PFSK-1 (cell line): Measurements from ENCODE around the gene ANXA1.

ENCODE experiments used
- FOXP2 ChIP-seq: optimal IDR thresholded peaks from 2 replicates; pipeline ENCODE3; 2011; ENCODE audit warnings: borderline replicate concordance, control low read depth, inconsistent platforms; ENCODE audit not compliant: insufficient read depth; ENCODE audit errors: extremely low read length, extremely low read depth
- POLR2AphosphoS5 ChIP-seq: IDR thresholded peaks from 2 replicates; pipeline ENCODE4 v1.6.1; 2012; ENCODE audit warnings: low read depth, mild to moderate bottlenecking, control low read depth, low read length, moderate library complexity
- SIN3A ChIP-seq: IDR thresholded peaks from 2 replicates; pipeline ENCODE4 v1.6.1; 2012; ENCODE audit warnings: mild to moderate bottlenecking, low read length, moderate library complexity, borderline replicate concordance; ENCODE audit not compliant: insufficient read depth
- TAF1 ChIP-seq: IDR thresholded peaks from 2 replicates; pipeline ENCODE4 v1.6.1; 2012; ENCODE audit warnings: low read length, control low read depth, borderline replicate concordance; ENCODE audit not compliant: insufficient read depth
- TF ChIP-seq, protein P1 (sequence below), 2 experiments: IDR thresholded peaks; 2 replicates each; pipeline versions ENCODE4 v1.6.1 to v1.8.0; 2011 to 2012; ENCODE audit warnings: low read depth in 2 of 2, low read length in 2 of 2, control low read depth in 1 of 2, inconsistent platforms in 1 of 2, mild to moderate bottlenecking in 1 of 2, moderate library complexity in 1 of 2; ENCODE audit not compliant: insufficient read depth in 1 of 2

ANXA1 gene

DNA sequence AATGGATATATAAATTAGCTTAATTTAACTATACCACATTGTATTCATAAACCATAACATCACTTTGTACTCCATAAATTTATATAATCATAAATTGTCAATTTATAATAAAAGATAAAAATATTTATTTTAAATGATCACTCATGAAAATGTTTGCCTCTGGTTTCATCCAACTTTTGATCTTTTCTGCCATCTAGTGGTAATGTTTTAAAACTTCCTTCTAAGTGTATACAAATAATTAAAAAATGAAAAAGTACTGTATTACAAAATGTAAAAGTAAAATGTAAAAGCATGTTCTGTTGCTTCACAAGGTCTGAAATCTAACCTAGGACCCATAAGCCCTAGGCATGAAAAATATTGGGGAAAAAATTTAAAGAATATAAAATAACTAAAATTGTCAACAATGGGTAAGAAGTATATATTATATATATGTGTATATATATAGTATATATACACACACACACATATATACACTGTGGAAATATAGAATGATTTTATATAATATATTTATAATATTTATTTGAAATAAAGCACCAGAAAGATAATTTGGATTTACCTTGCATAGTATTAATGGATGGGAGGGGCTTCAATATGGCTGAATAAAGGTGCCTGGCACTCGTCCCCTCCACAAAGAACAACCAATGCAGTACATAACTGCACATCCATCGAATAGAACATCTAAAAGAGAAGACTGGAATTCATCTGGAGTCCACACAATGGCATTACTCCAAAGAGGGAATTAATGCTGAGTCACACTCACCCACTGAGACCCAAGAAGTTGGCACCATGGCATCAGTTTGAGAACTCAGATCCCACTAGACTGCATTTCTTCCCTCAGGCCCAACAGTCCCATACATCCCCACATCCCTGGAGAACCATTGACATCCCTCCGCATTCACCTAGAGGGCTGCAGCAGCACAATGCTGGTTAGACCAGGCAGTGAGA lies 32.5 kb downstream of the ANXA1 start:
- TF ChIP-seq, protein P1, sequence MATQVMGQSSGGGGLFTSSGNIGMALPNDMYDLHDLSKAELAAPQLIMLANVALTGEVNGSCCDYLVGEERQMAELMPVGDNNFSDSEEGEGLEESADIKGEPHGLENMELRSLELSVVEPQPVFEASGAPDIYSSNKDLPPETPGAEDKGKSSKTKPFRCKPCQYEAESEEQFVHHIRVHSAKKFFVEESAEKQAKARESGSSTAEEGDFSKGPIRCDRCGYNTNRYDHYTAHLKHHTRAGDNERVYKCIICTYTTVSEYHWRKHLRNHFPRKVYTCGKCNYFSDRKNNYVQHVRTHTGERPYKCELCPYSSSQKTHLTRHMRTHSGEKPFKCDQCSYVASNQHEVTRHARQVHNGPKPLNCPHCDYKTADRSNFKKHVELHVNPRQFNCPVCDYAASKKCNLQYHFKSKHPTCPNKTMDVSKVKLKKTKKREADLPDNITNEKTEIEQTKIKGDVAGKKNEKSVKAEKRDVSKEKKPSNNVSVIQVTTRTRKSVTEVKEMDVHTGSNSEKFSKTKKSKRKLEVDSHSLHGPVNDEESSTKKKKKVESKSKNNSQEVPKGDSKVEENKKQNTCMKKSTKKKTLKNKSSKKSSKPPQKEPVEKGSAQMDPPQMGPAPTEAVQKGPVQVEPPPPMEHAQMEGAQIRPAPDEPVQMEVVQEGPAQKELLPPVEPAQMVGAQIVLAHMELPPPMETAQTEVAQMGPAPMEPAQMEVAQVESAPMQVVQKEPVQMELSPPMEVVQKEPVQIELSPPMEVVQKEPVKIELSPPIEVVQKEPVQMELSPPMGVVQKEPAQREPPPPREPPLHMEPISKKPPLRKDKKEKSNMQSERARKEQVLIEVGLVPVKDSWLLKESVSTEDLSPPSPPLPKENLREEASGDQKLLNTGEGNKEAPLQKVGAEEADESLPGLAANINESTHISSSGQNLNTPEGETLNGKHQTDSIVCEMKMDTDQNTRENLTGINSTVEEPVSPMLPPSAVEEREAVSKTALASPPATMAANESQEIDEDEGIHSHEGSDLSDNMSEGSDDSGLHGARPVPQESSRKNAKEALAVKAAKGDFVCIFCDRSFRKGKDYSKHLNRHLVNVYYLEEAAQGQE (IDR thresholded peaks at IDR 0.05; ENCODE audit: insufficient read depth in 1 of 2, low read depth in 2 of 2, low read length in 2 of 2) = no peak
- TF ChIP-seq POLR2AphosphoS5 = no peak
- no peak for TF ChIP-seq FOXP2
- no peak for TF ChIP-seq TAF1
- TF ChIP-seq SIN3A = no peak

DNA sequence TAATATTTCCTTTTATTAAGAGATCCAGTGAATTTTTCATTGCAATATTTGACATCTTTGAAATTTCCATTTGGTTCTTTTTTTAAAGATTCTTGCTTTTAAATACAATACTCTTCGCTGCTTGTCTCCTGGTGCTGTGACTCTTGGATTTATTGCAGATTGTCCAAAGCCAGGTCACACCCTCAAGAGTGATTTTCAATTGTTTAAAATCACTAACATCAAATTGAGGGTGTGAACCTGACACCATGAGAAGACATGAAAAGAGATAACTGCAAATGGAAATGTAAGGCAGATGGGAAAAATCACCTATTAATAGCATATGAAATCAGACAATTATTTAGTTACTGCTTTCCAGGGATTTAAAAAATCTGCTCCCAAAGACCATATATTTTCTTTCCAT lies 42.6 kb downstream of the ANXA1 start:
- TF ChIP-seq FOXP2 (no peak), TAF1 (no peak), POLR2AphosphoS5 (no peak), SIN3A (no peak)
- TF ChIP-seq, protein P1 (IDR thresholded peaks at IDR 0.05; ENCODE audit: insufficient read depth in 1 of 2, low read depth in 2 of 2, low read length in 2 of 2) = no peak

DNA sequence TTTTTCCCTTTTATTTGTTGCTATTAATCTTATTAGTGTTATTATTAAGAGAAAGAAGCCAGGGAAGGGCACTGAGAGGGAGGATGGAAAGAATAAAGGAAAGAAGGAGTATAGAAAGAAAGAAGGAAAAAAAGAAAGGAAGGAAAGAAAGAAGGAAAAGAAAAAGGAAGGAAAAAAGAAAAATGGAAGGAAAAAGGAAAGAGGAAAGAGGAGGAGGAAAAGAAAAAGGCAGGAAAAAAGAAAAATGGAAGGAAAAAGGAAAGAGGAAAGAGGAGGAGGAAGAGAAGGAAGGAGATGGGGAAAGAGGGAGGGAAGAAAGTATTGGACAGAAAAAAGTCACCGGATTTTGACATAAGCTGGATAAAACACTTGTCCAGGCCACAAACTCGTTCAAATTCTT lies 47.8 kb downstream of the ANXA1 start:
- TF ChIP-seq, protein P1 (IDR thresholded peaks at IDR 0.05; ENCODE audit: insufficient read depth in 1 of 2, low read depth in 2 of 2, low read length in 2 of 2) = no peak
- TF ChIP-seq POLR2AphosphoS5 (no peak), SIN3A (no peak), TAF1 (no peak), FOXP2 (no peak)

DNA sequence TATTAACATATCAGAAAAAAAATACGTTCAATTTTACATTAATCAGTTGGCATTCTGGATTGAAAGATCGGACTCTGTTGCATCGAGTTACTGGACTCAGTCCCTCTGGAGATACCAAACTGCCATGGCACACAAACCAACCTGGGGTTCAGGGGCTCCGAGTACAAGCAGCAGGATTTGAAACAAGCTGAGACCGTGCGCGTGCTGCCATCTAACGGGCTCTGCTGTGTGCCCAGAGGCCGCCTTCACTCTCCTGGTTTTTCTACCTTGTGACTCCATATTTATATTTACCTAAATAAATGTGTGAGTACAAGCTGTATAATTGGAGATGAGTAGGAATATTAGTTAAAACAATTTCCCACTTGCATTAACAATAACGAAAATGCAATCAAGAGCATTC lies 48.2 kb downstream of the ANXA1 start:
- no peak for TF ChIP-seq TAF1
- TF ChIP-seq, protein P1 (IDR thresholded peaks at IDR 0.05; ENCODE audit: insufficient read depth in 1 of 2, low read depth in 2 of 2, low read length in 2 of 2) = no peak
- no peak for TF ChIP-seq FOXP2
- no peak for TF ChIP-seq POLR2AphosphoS5
- TF ChIP-seq SIN3A = no peak
